GM12878 (cell line): Measurements from ENCODE around the gene OR2A42. TPM values are rescaled to one million over a fixed set of nuclear protein-coding genes. Genes with fewer than 3 reads are reported as not detected.
"Not testable (repeated sequence)": the region's sequence is repeated elsewhere in the genome, so short reads cannot be mapped to it uniquely, and the experiment has no call there.

ENCODE experiments used
- ATAC-seq: fragments of 200-7000 bp; cut with Tn5 transposase; 3 replicates; pipeline ENCODE4 v1.9.1; 2020; ENCODE audit warnings: mild to moderate bottlenecking, moderate library complexity
- BruUV-seq: library from RNA; stranded (reverse); fragments of 400-500 nt; replicated peaks from 2 replicates; lab custom pipeline; 2021; lab: Mats Ljungman, UMichigan
- CTCF ChIA-PET: fragments of 300-600 bp; sonication (Branson Sonifier 250); formaldehyde crosslinking; extraction: SDS; loops from one replicate; lab custom pipeline; 2021; ENCODE audit warnings: inconsistent platforms; lab: Yijun Ruan, JAX
- POLR2A ChIA-PET: fragments of 350-600 bp; formaldehyde crosslinking; extraction: SDS; loops from one replicate; lab custom pipeline; 2021; ENCODE audit warnings: inconsistent platforms; lab: Charles Lee
- RAD21 ChIA-PET: fragments of 300-600 bp; sonication (Branson Sonifier 250); formaldehyde crosslinking; loops from one replicate; lab custom pipeline; 2023; ENCODE audit warnings: antibody characterized with exemption; ENCODE audit not compliant: unreplicated experiment; lab: Charles Lee
- SMC1A ChIA-PET: fragments of 300-600 bp; sonication (Branson Sonifier 250); formaldehyde crosslinking; loops from one replicate; lab custom pipeline; 2023; ENCODE audit not compliant: unreplicated experiment, uncharacterized antibody; lab: Charles Lee
- DNase-seq: peaks from one replicate; pipeline ENCODE4 v3.0.0-alpha.2; 2011; ENCODE audit warnings: low read depth, low spot score
- FAIRE-seq: peaks from 3 replicates; lab custom pipeline; 2011; peaks lifted over from hg19 to GRCh38; lab: Jason Lieb, UNC
- H2AFZ ChIP-seq: 2 replicates; pipeline ENCODE4 v1.6.0; 2011; ENCODE audit warnings: low read depth, low read length, control low read depth; ENCODE audit not compliant: control insufficient read depth
- H3K27ac ChIP-seq: 2 replicates; pipeline ENCODE4 v1.5.1; 2011; ENCODE audit warnings: control low read depth; ENCODE audit not compliant: control insufficient read depth, insufficient read depth
- H3K27me3 ChIP-seq, 2 experiments: replicated peaks in 1 of 2; 2 replicates each; pipeline versions ENCODE4 v1.6.0 to v1.6.1; 2011; ENCODE audit warnings: low read length in 1 of 2; ENCODE audit not compliant: control insufficient read depth in 2 of 2, insufficient read depth in 2 of 2
- H3K36me3 ChIP-seq, 2 experiments: 2 replicates each; pipeline ENCODE4 v1.5.1; 2011; ENCODE audit warnings: low read length in 1 of 2; ENCODE audit not compliant: control insufficient read depth in 2 of 2, insufficient read depth in 2 of 2
- H3K4me1 ChIP-seq: 2 replicates; pipeline ENCODE4 v1.6.1; 2011; ENCODE audit warnings: mild to moderate bottlenecking, low read length, moderate library complexity, mixed read lengths; ENCODE audit not compliant: control insufficient read depth, insufficient read depth
- H3K4me2 ChIP-seq: 2 replicates; pipeline ENCODE4 v1.6.0; 2011; ENCODE audit warnings: control low read depth; ENCODE audit not compliant: control insufficient read depth, insufficient read depth
- H3K4me3 ChIP-seq: fragments of 200-600 bp; sonication (generic); 2 replicates; pipeline ENCODE4 v1.5.1; 2016
- H3K79me2 ChIP-seq: 2 replicates; pipeline ENCODE4 v1.6.0; 2011; ENCODE audit warnings: low read length; ENCODE audit not compliant: control insufficient read depth, insufficient read depth
- H3K9ac ChIP-seq: 2 replicates; pipeline ENCODE4 v1.8.0; 2011; ENCODE audit warnings: low read length, control low read depth, mixed read lengths; ENCODE audit not compliant: control insufficient read depth, insufficient read depth
- H3K9me3 ChIP-seq: replicated peaks from 3 replicates; pipeline ENCODE4 v1.5.1; 2011; ENCODE audit warnings: mild to moderate bottlenecking, low read length; ENCODE audit not compliant: control insufficient read depth, insufficient read depth
- H4K20me1 ChIP-seq: 2 replicates; pipeline ENCODE4 v1.6.0; 2011; ENCODE audit not compliant: control insufficient read depth, insufficient read depth
- WGBS: methylation state at CpG from one replicate; pipeline ENCODE4 v1.1.6; 2016; ENCODE audit warnings: low lambda C conversion rate; ENCODE audit not compliant: insufficient replicate concordance, insufficient coverage; ENCODE audit errors: missing lambda C conversion rate; 5-methylcytosine and 5-hydroxymethylcytosine counted together
- in situ Hi-C: fragments of 300-500 bp; cut with MboI; formaldehyde crosslinking; loops from 9 replicates; pipeline ENCODE4 v1.14.3; 2018; ENCODE audit warnings: mixed read lengths
- intact Hi-C: fragments of 100-400 bp; cut with micrococcal nuclease; formaldehyde crosslinking; loops from one replicate; pipeline ENCODE4 v1.14.2; 2022; ENCODE audit not compliant: unreplicated experiment
- polyA plus RNA-seq, 11 experiments: library from polyadenylated mRNA; depleted of rRNA in 4 of 11; unstranded in 6 of 11; stranded (reverse) in 5 of 11; fragments of >200 nt; fragmentation: Nextera tagmentation in 4 of 11; fragmentation: Illumina TruSeq in 1 of 11; extraction: Ambion mirVana in 4 of 11; extraction: Trizol in 1 of 11; gene quantifications; 1 replicate in 1 of 11; 2 replicates in 10 of 11; pipeline versions ENCODE4 v1.2.1 to v1.2.3, GENCODE V29; 2011 to 2016; ENCODE audit warnings: inconsistent platforms in 2 of 11, missing spikeins in 2 of 11, low read depth in 1 of 11
- total RNA-seq, 4 experiments: library from RNA; depleted of rRNA in 3 of 4; stranded (reverse); fragments of >200 nt in 3 of 4; fragmentation: Illumina TruSeq in 1 of 4; extraction: Trizol in 1 of 4; gene quantifications; 2 replicates each; pipeline versions ENCODE4 v1.2.1 to v1.2.3, GENCODE V29; 2013 to 2021

Gene OR2A42
- total and polyA plus RNA-seq, 10 of the 15 experiments (the other 5 are each of a cell fraction or from before 2014, with no cell fraction given): under 0.01 to 0.42 (median 0.05) TPM; not detected in 4

DNA sequence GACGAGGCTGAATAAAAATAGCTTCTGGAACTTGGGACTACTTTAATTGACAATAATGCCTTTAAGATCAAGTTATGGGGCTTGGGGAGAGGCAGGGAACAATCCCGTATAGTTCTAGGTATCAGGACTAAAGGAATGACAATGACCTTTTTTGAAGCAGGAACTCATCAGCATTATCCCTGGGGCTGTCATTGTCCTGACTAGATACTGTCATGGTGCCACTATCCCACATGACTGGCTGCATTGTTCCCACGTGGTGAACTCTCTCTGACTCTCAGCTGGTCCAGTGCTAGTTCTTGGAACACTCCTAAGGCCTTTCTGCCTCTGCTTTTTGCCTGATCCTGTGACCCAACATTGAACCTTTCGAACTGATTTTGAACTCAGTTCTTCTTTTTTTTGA lies 40.5 kb downstream of the OR2A42 start:
- H4K20me1 ChIP-seq, H3K9ac ChIP-seq, H3K36me3 ChIP-seq, RAD21 ChIA-PET, BruUV-seq, ATAC-seq, H3K27me3 ChIP-seq, CTCF ChIA-PET, FAIRE-seq, H3K4me1 ChIP-seq, H3K79me2 ChIP-seq, SMC1A ChIA-PET, H3K27ac ChIP-seq, H2AFZ ChIP-seq, DNase-seq, H3K9me3 ChIP-seq, POLR2A ChIA-PET, intact Hi-C loops, H3K4me3 ChIP-seq, in situ Hi-C loops: not testable (repeated sequence)
- 35% methylated on average over 3 of the region's 4 CpGs for WGBS
- H3K4me2 ChIP-seq: peak overlapping the region; percentile 42; the same call in 1 of the 2 replicates

DNA sequence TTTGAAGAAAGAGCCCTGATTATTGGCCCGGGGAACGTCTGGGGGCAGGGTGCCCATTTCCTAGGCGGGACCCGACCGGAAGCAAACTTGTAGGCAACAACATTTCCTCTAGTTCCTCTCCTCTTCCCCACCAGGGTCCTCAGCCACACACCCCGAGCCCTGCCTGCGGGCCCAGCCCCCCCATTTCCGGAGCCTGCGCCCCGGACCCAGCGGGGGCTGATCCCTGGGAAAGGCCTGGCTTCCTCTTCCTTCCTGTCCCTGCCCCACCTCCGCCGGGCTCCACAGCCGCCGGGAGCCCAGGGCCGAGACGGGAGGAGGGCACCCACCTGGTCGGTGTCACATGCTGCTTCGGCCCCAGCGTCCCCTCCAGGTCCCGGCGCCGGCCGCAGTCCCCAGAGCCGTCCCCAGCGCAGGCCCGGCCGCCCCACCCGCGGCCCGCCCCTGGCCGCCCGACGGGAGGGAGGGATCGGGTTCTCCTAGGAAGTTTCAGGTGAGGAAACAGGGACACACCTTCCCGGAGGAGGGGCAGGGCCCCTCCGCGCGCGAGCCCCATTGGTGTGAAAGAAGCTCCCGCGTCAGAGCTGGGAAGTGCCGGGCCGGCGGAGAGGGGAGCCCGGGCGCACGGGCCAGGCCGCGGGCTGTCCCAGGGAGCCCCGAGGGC lies 44.1 kb downstream of the OR2A42 start, which contains the start of gene ARHGEF35:
TSS of gene ARHGEF35 (minus strand) at position 622 of the 661 bp plus-strand sequence. CDS start 7,450 bp downstream, outside the sequence.
- RAD21 ChIA-PET, H3K9me3 ChIP-seq, H3K4me1 ChIP-seq, DNase-seq, intact Hi-C loops, SMC1A ChIA-PET, H3K27me3 ChIP-seq, H3K79me2 ChIP-seq, in situ Hi-C loops, H3K4me3 ChIP-seq, H3K4me2 ChIP-seq, H4K20me1 ChIP-seq, H3K36me3 ChIP-seq, H3K9ac ChIP-seq, FAIRE-seq, H2AFZ ChIP-seq, H3K27ac ChIP-seq, POLR2A ChIA-PET, CTCF ChIA-PET, BruUV-seq: not testable (repeated sequence)
- no CpG with 5 or more reads among the region's 51 CpGs for WGBS
- ATAC-seq: peak; percentile 83

DNA sequence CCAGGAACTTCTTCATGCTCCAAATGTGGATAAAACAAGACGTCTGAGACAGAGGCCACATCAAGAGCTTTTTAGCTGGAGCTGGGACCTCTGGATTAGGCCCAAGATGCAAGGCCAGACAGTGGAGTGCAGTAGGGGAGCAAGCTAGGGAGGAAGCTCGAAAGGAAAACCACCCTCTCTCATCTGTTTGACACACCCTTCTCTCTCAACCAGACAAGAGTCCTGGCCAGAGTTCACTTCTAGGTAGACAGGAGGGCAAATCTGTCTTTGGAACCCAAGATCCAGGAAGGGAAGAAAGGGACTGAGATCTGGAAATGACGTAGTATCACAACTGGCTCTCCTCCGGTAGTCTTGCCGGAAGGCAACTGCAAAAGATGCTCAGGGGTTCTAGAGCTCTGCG lies 45.0 kb downstream of the OR2A42 start:
- H3K27me3 ChIP-seq, H3K36me3 ChIP-seq, H3K9me3 ChIP-seq, CTCF ChIA-PET, FAIRE-seq, DNase-seq, SMC1A ChIA-PET, H3K4me1 ChIP-seq, H2AFZ ChIP-seq, H3K27ac ChIP-seq, H3K4me3 ChIP-seq, BruUV-seq, H3K79me2 ChIP-seq, RAD21 ChIA-PET, ATAC-seq, H3K9ac ChIP-seq, intact Hi-C loops, H4K20me1 ChIP-seq, H3K4me2 ChIP-seq, in situ Hi-C loops, POLR2A ChIA-PET: not testable (repeated sequence)
- WGBS: no CpG with 5 or more reads among the region's 6 CpGs

DNA sequence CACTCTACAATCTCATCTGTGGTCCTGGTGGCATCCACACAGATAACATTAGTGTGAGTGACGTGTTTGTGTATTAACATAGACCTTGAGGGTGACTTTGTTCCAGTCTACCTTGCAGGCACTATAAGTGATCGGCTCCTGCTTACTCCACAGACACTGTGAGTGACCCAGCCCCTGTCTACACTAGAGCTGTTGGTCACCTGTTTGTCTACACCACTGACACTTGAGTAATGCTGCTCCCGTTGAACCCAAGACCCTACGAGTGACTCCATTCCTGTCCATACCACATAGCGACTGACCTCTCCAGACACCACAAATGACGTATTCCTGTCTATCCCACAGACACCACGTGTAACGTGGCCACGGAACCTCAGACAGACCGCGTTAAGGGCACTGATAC lies 45.6 kb downstream of the OR2A42 start:
- FAIRE-seq, H3K4me3 ChIP-seq, H3K27me3 ChIP-seq, H3K79me2 ChIP-seq, H3K9me3 ChIP-seq, POLR2A ChIA-PET, H2AFZ ChIP-seq, H3K9ac ChIP-seq, ATAC-seq, DNase-seq, SMC1A ChIA-PET, H3K4me2 ChIP-seq, BruUV-seq, intact Hi-C loops, CTCF ChIA-PET, in situ Hi-C loops, H4K20me1 ChIP-seq, RAD21 ChIA-PET, H3K36me3 ChIP-seq, H3K4me1 ChIP-seq, H3K27ac ChIP-seq: not testable (repeated sequence)
- no CpG with 5 or more reads among the region's 11 CpGs for WGBS
